ENCODE data around the gene MRPS18C. TPM values are rescaled to one million over a fixed set of nuclear protein-coding genes. Genes with fewer than 3 reads are reported as not detected.

The MRPS18C gene
- total RNA-seq (ENCODE audit: unreplicated experiment): 27.3 TPM
- long read RNA-seq, transcript MRPS18C-201 (6 exons, 1,643 nt): major isoform, 38 of 43 reads
- long read RNA-seq, partial matches to known transcripts: 1 of 43 reads
- long read RNA-seq, other reads (novel, unspliced or antisense): 1 of 43 reads

DNA sequence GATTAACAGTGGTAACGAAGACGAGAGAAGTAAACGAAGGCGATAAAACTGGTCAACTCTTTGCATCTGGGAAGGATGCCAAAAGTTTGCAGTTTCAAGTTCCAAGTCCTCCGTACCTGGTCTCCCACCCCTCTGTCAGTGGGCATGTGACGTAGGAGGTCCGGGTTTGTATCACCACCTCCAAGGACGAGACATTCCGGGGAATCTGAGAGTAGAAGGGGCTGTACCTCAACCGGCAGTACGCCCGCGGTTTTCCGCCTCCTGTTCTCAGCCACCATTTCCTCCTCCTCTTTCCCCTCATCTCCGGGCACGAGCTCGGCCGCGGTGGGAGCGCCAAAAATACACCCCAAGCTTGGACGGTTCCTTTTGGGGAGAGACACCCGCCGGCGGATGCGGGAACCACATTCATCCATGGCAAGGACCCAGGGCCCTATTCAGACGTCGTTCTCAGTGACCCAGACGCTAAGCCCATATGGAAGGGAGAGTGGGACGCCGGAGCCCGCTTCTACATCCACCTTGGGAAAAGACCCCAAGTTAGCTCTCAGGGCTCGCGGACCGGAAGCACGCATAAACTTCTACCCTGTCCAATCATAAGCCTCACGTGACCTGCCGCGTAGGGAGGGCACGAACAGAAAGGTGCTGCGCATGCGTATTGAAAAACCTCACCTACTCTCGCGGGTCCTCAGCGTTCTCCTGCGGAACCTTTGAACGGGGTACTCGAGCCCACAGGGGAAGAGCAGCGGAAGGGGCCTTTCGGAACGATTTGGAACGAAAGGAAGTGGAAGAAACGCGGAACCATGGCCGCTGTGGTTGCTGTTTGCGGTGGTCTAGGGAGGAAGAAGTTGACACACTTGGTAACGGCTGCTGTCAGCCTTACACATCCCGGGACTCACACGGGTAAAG, at the start of gene MRPS18C, which contains the start of gene HELQ:
Gene MRPS18C (plus strand): TSS at position 778 of the 903 bp plus-strand sequence. CDS start 20 bp downstream, at position 798.
Gene HELQ (minus strand): TSS at position 543 of the 903 bp plus-strand sequence. CDS start 130 bp downstream, at position 413.
- peaks cover 3% of the 10 kb centered on the region for H3K27me3 Mint-ChIP-seq (ENCODE audit: unreplicated experiment)

DNA sequence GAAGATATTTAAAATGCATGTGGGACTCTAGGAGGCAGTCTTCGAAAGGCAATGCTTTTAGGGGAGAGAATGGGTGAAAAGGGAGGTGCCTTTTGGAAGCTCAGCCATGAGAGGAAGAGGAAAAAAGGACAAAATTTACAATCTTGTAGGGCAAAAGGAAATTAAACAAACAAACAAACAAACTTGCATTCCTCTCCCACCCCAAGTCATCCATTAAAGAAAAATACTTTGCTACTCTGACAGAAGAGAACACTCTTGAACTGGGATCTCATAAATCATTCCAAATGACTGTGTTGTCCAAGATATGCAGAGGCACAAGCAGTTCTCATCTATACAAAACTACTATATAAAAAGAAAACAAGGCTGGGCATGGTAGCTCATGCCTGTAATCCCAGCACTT, 47.0 kb upstream of the MRPS18C start:
- Mint-ChIP-seq H3K4me3 (ENCODE audit: unreplicated experiment) (no peak overlapping the region), H3K27me3 (ENCODE audit: unreplicated experiment) (no peaks in the 10 kb centered on the region), H3K4me1 (ENCODE audit: low read depth, unreplicated experiment) (no peaks in the 10 kb centered on the region), H3K36me3 (ENCODE audit: unreplicated experiment) (no peaks in the 10 kb centered on the region), H3K27ac (ENCODE audit: unreplicated experiment) (no peak overlapping the region), H3K9me3 (ENCODE audit: unreplicated experiment) (no peaks in the 10 kb centered on the region)
- DNase-seq: no peak
- TF ChIP-seq, protein P1, sequence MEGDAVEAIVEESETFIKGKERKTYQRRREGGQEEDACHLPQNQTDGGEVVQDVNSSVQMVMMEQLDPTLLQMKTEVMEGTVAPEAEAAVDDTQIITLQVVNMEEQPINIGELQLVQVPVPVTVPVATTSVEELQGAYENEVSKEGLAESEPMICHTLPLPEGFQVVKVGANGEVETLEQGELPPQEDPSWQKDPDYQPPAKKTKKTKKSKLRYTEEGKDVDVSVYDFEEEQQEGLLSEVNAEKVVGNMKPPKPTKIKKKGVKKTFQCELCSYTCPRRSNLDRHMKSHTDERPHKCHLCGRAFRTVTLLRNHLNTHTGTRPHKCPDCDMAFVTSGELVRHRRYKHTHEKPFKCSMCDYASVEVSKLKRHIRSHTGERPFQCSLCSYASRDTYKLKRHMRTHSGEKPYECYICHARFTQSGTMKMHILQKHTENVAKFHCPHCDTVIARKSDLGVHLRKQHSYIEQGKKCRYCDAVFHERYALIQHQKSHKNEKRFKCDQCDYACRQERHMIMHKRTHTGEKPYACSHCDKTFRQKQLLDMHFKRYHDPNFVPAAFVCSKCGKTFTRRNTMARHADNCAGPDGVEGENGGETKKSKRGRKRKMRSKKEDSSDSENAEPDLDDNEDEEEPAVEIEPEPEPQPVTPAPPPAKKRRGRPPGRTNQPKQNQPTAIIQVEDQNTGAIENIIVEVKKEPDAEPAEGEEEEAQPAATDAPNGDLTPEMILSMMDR (IDR thresholded peaks at IDR 0.05; ENCODE audit: partially characterized antibody, unreplicated experiment): no peak

More for the DNA sequence above, at the start of gene MRPS18C, which contains the start of gene HELQ:
- DNase-seq: peak; percentile 91
- no peaks in the 10 kb centered on the region for H3K9me3 Mint-ChIP-seq (ENCODE audit: unreplicated experiment)
- H3K4me3 Mint-ChIP-seq (ENCODE audit: unreplicated experiment): peak within 1 kb of the TSS; percentile 99
- TF ChIP-seq, protein P1 (IDR thresholded peaks at IDR 0.05; ENCODE audit: partially characterized antibody, unreplicated experiment): no peak
- peak within 1 kb of the TSS; percentile 84 for H3K27ac Mint-ChIP-seq (ENCODE audit: unreplicated experiment)
- H3K4me1 Mint-ChIP-seq (ENCODE audit: low read depth, unreplicated experiment): peaks cover 6% of the 10 kb centered on the region
- no peaks in the 10 kb centered on the region for H3K36me3 Mint-ChIP-seq (ENCODE audit: unreplicated experiment)

DNA sequence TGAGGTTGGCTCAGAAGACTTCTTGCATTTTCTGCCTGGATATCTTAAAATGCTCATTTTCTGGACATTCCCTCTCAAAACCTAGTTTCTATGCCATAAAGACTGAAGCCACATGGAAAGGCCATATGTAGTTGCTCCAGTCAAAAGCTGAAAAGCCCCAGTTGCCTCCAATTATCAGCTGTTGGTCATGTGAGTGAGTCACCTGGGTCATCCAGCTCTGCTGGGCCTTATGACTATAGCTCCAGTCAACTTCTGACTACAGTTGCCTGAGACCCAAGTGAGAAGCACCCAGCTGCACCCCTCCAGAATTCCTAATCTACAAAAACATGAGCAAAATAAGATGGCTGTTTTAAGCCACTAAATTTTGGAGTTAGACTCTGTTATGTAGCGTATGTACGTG, 42.2 kb upstream of the MRPS18C start:
- Mint-ChIP-seq H3K9me3 (ENCODE audit: unreplicated experiment) (peaks cover 2% of the 10 kb centered on the region), H3K36me3 (ENCODE audit: unreplicated experiment) (no peaks in the 10 kb centered on the region), H3K4me3 (ENCODE audit: unreplicated experiment) (no peak overlapping the region), H3K27me3 (ENCODE audit: unreplicated experiment) (no peaks in the 10 kb centered on the region), H3K4me1 (ENCODE audit: low read depth, unreplicated experiment) (no peaks in the 10 kb centered on the region), H3K27ac (ENCODE audit: unreplicated experiment) (no peak overlapping the region)
- no peak for DNase-seq
- TF ChIP-seq, protein P1 (IDR thresholded peaks at IDR 0.05; ENCODE audit: partially characterized antibody, unreplicated experiment): no peak

DNA sequence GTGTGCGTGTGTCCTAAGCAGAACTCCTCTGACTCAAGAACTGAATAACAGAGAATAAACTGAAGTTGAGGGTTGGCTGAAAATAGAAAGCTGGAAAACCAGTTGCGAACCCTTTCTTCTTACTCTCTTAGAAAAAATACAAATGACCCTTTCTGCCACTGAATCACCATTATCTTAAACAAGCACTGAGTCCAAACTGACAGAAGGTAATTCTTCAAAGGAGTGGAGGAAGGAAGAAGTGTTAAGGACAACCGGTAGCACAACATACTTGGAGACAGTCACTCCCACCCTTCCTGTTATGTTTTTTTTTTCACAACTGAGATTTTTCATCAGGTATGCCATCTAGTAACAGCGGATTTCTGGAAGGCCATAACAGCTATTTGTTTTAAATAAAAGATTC, 38.3 kb upstream of the MRPS18C start:
- TF ChIP-seq, protein P1 (IDR thresholded peaks at IDR 0.05; ENCODE audit: partially characterized antibody, unreplicated experiment): no peak
- H3K4me3 Mint-ChIP-seq (ENCODE audit: unreplicated experiment): no peak overlapping the region
- no peaks in the 10 kb centered on the region for H3K4me1 Mint-ChIP-seq (ENCODE audit: low read depth, unreplicated experiment)
- no peak for DNase-seq
- H3K27me3 Mint-ChIP-seq (ENCODE audit: unreplicated experiment): no peaks in the 10 kb centered on the region
- H3K9me3 Mint-ChIP-seq (ENCODE audit: unreplicated experiment): peaks cover 2% of the 10 kb centered on the region
- H3K36me3 Mint-ChIP-seq (ENCODE audit: unreplicated experiment): no peaks in the 10 kb centered on the region
- no peak overlapping the region for H3K27ac Mint-ChIP-seq (ENCODE audit: unreplicated experiment)

DNA sequence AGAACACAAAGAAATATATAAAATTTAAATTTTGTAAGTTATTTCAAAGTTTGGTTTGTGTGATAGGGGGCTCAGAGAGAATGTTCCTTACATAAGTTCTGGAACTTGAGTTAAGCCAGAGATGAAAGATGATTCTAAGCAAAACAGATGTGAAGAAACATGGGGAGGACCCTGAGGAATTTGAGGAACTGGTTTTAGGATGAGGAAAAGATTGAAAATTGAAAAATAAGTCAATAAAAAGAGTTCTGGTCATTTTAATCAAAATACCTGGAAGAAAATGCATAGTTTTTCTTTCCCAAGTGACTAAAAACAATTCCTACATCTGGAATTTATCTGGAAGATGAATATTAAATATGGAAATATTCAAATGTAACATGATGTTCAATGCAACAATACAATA, 37.6 kb upstream of the MRPS18C start:
- Mint-ChIP-seq H3K9me3 (ENCODE audit: unreplicated experiment) (peaks cover 2% of the 10 kb centered on the region), H3K27me3 (ENCODE audit: unreplicated experiment) (no peaks in the 10 kb centered on the region), H3K27ac (ENCODE audit: unreplicated experiment) (no peak overlapping the region), H3K4me1 (ENCODE audit: low read depth, unreplicated experiment) (no peaks in the 10 kb centered on the region), H3K36me3 (ENCODE audit: unreplicated experiment) (no peaks in the 10 kb centered on the region), H3K4me3 (ENCODE audit: unreplicated experiment) (no peak overlapping the region)
- DNase-seq: no peak
- TF ChIP-seq, protein P1 (IDR thresholded peaks at IDR 0.05; ENCODE audit: partially characterized antibody, unreplicated experiment): no peak
